IMR-90 (cell line): ENCODE measurements around the gene EIF4G3. TPM values are rescaled to one million over a fixed set of nuclear protein-coding genes. Genes with fewer than 3 reads are reported as not detected.

Experiments
- CTCF ChIP-seq: conservative IDR thresholded peaks from 2 replicates; pipeline ENCODE4 v1.5.1; 2012; ENCODE audit warnings: mild to moderate bottlenecking, low read depth, low read length, improper control_type of control experiment
- MAFK ChIP-seq: IDR thresholded peaks from 2 replicates; pipeline ENCODE4 v1.6.1; 2012; ENCODE audit warnings: low read depth, low read length, improper control_type of control experiment
- NFE2L2 ChIP-seq: fragments of 150-350 bp; IDR thresholded peaks from 2 replicates; pipeline ENCODE4 v1.6.1; 2016; ENCODE audit warnings: low read depth, mild to moderate bottlenecking, low read length
- POLR2A ChIP-seq: IDR thresholded peaks from 2 replicates; pipeline ENCODE4 v1.6.1; 2012; ENCODE audit warnings: mild to moderate bottlenecking, low read depth, low read length
- RCOR1 ChIP-seq: IDR thresholded peaks from 2 replicates; pipeline ENCODE4 v1.6.1; 2012; ENCODE audit warnings: mild to moderate bottlenecking, low read length, improper control_type of control experiment; ENCODE audit not compliant: insufficient replicate concordance
- SMC3 ChIP-seq: fragments of 150-350 bp; IDR thresholded peaks from 2 replicates; pipeline ENCODE4 v1.6.1; 2016; ENCODE audit warnings: low read depth, mild to moderate bottlenecking, antibody characterized with exemption, low read length, moderate library complexity
- USF2 ChIP-seq: fragments of 150-350 bp; IDR thresholded peaks from 2 replicates; pipeline ENCODE4 v1.6.1; 2017; ENCODE audit warnings: mild to moderate bottlenecking, antibody characterized with exemption, low read length, low read depth
- polyA plus RNA-seq, 3 experiments: library from polyadenylated mRNA; depleted of rRNA; stranded (reverse); fragments of >200 nt; gene quantifications; 2 replicates each; pipeline ENCODE4 v1.2.3, GENCODE V29; 2012; ENCODE audit warnings: low replicate concordance in 1 of 3
- total RNA-seq: library from RNA; depleted of rRNA; stranded (reverse); fragments of >200 nt; gene quantifications from 2 replicates; pipeline ENCODE4 v1.2.3, GENCODE V29; 2012

EIF4G3 gene
- total and polyA plus RNA-seq, 2 of the 4 experiments (the other 2 are of a cell fraction) = 25.8 to 49.2 TPM

GRCh38 chr1:21176586-21177555 lies at the start of gene EIF4G3 (continued):
- TF ChIP-seq MAFK (no peak), CTCF (no peak), NFE2L2 (0 out of 2 replicates have a peak, but pooled peaks have one; percentile 1), POLR2A (peak; percentile 90), SMC3 (no peak), USF2 (no peak), RCOR1 (no peak)
